Thyroid gland (tissue), 4 donors: ENCODE data around the gene SEMA7A. TPM values are rescaled to one million over a fixed set of nuclear protein-coding genes. Genes with fewer than 3 reads are reported as not detected.

ENCODE experiments used
- DNase-seq, 2 donors: peaks; one replicate each; pipeline ENCODE4 v3.0.0-alpha.2; 2019
- H3K27ac ChIP-seq, 3 donors: fragments of 200-600 bp; sonication (generic); 1 replicate in 2 of 3; 2 replicates in 1 of 3; pipeline ENCODE4 v1.5.1; 2016 to 2019; ENCODE audit warnings: mild to moderate bottlenecking in 1 of 3, moderate library complexity in 1 of 3
- H3K27me3 ChIP-seq: fragments of 200-600 bp; sonication (generic); one replicate; pipeline ENCODE4 v1.5.1; 2019
- H3K36me3 ChIP-seq, 2 donors: fragments of 200-600 bp; sonication (generic); one replicate each; pipeline ENCODE4 v1.5.1; 2016 to 2019
- H3K4me1 ChIP-seq, 2 donors: fragments of 200-600 bp; sonication (generic); one replicate each; pipeline ENCODE4 v1.5.1; 2017 to 2019
- H3K4me3 ChIP-seq, 3 donors: fragments of 200-600 bp; sonication (generic); replicated peaks in 1 of 3; 1 replicate in 2 of 3; 2 replicates in 1 of 3; pipeline ENCODE4 v1.5.1; 2016; ENCODE audit warnings: mild to moderate bottlenecking in 1 of 3
- H3K9me3 ChIP-seq: fragments of 200-600 bp; sonication (generic); one replicate; pipeline ENCODE4 v1.5.1; 2017
- POLR2A ChIP-seq, 2 donors: fragments of 450-650 bp; IDR thresholded peaks; one replicate each; pipeline ENCODE4 v1.6.1; 2017; ENCODE audit warnings: antibody characterized with exemption in 2 of 2, mild to moderate bottlenecking in 2 of 2, moderate library complexity in 1 of 2
- WGBS, 2 donors: methylation state at CpG; one replicate each; pipeline ENCODE4 v1.1.5; 2017; 5-methylcytosine and 5-hydroxymethylcytosine counted together
- intact Hi-C: fragments of 100-400 bp; cut with DNase I; formaldehyde crosslinking; loops from one replicate; pipeline ENCODE4 v1.15.1; 2023
- total RNA-seq, 4 donors: library from RNA; depleted of rRNA; stranded (reverse); fragments of >200 nt; gene quantifications; one replicate each; pipeline ENCODE4 v1.2.3, GENCODE V29; 2016
- TF ChIP-seq, protein P1 (sequence below), 6 experiments: fragments of 200-600 bp in 3 of 6; fragments of 450-650 bp in 3 of 6; sonication (generic) in 3 of 6; IDR thresholded peaks; one replicate each; pipeline ENCODE4 v1.5.1; 2016 to 2019; ENCODE audit warnings: antibody characterized with exemption in 6 of 6, mild to moderate bottlenecking in 2 of 6, inconsistent platforms in 1 of 6, moderate library complexity in 1 of 6

SEMA7A gene
- total RNA-seq, 4 donors from 2014 or later: 0.29 to 2.0 (median 1.6) TPM

DNA sequence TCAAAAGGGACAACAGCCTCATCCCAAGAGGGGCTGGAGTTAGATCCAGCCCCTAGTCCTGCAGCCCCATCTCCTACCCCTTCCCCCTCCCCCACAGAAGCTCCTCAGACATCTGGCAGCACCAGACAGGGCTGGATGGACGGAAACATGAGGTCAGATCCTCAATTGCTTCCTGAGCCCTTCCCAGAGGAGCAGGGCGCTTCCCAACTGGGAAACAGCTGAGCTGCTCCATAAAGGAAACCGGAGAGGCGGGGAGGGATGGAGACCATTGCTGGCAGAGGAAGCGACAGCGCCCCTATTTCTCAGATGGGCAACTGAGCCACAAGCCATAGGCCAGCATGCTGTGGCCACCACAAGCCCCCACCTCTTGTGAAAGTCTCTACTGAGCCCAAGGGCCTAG is 48.0 kb downstream of the SEMA7A start:
- WGBS, 2 donors: 83 to 90% methylated on average over 5 of the region's 6 CpGs
- Histone ChIP-seq H3K27me3 (no peaks in the 10 kb centered on the region), H3K27ac (peak overlapping the region in 1 of 3 donors; percentile 23), H3K4me1 (peaks cover 0 to 3% of the 10 kb centered on the region in 2 donors), H3K4me3 (no peak overlapping the region), H3K9me3 (no peaks in the 10 kb centered on the region), H3K36me3 (no peaks in the 10 kb centered on the region)
- DNase-seq: no peak
- intact Hi-C loops: loop anchor here (10.0 kb wide), 1 partner anchor 229 kb away; the partner anchor contains the start of gene CLK3
- no peak for TF ChIP-seq POLR2A (IDR thresholded peaks at IDR 0.05)
- TF ChIP-seq, protein P1, sequence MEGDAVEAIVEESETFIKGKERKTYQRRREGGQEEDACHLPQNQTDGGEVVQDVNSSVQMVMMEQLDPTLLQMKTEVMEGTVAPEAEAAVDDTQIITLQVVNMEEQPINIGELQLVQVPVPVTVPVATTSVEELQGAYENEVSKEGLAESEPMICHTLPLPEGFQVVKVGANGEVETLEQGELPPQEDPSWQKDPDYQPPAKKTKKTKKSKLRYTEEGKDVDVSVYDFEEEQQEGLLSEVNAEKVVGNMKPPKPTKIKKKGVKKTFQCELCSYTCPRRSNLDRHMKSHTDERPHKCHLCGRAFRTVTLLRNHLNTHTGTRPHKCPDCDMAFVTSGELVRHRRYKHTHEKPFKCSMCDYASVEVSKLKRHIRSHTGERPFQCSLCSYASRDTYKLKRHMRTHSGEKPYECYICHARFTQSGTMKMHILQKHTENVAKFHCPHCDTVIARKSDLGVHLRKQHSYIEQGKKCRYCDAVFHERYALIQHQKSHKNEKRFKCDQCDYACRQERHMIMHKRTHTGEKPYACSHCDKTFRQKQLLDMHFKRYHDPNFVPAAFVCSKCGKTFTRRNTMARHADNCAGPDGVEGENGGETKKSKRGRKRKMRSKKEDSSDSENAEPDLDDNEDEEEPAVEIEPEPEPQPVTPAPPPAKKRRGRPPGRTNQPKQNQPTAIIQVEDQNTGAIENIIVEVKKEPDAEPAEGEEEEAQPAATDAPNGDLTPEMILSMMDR (IDR thresholded peaks at IDR 0.05): no peak

- no peak for DNase-seq
Observed at GRCh38 chr15:74384881-74385643, 48.7 kb downstream of the SEMA7A start.

GRCh38 chr15:74384566-74384880 is 49.2 kb downstream of the SEMA7A start:
- no peak overlapping the region for H3K27ac ChIP-seq
- intact Hi-C loops: loop anchor here (10.0 kb wide), 1 partner anchor 230 kb away; the partner anchor contains the start of gene CLK3
- H3K36me3 ChIP-seq: no peaks in the 10 kb centered on the region
- H3K9me3 ChIP-seq: no peaks in the 10 kb centered on the region
- H3K4me1 ChIP-seq: peaks cover 0 to 3% of the 10 kb centered on the region in 2 donors
- H3K4me3 ChIP-seq: no peak overlapping the region
- TF ChIP-seq, protein P1 (IDR thresholded peaks at IDR 0.05): no peak
- TF ChIP-seq POLR2A (IDR thresholded peaks at IDR 0.05): no peak
- no peaks in the 10 kb centered on the region for H3K27me3 ChIP-seq
- 56% methylated on average over 3 of the region's 3 CpGs; no CpG with 5 or more reads in 1 of the 2 donors for WGBS, 2 donors
- no peak for DNase-seq

More at GRCh38 chr15:74384881-74385643, 48.7 kb downstream of the SEMA7A start:
- 65 to 66% methylated on average over 8 of the region's 8 CpGs for WGBS, 2 donors
- Histone ChIP-seq H3K36me3 (no peaks in the 10 kb centered on the region), H3K27me3 (no peaks in the 10 kb centered on the region), H3K9me3 (no peaks in the 10 kb centered on the region), H3K4me3 (no peak overlapping the region), H3K4me1 (peaks cover 0 to 3% of the 10 kb centered on the region in 2 donors), H3K27ac (peak overlapping the region in 1 of 3 donors; percentile 23)
- TF ChIP-seq, protein P1 (IDR thresholded peaks at IDR 0.05): no peak
- no peak for TF ChIP-seq POLR2A (IDR thresholded peaks at IDR 0.05)
- intact Hi-C loops: loop anchor here (10.0 kb wide), 1 partner anchor 230 kb away; the partner anchor contains the start of gene CLK3

DNA sequence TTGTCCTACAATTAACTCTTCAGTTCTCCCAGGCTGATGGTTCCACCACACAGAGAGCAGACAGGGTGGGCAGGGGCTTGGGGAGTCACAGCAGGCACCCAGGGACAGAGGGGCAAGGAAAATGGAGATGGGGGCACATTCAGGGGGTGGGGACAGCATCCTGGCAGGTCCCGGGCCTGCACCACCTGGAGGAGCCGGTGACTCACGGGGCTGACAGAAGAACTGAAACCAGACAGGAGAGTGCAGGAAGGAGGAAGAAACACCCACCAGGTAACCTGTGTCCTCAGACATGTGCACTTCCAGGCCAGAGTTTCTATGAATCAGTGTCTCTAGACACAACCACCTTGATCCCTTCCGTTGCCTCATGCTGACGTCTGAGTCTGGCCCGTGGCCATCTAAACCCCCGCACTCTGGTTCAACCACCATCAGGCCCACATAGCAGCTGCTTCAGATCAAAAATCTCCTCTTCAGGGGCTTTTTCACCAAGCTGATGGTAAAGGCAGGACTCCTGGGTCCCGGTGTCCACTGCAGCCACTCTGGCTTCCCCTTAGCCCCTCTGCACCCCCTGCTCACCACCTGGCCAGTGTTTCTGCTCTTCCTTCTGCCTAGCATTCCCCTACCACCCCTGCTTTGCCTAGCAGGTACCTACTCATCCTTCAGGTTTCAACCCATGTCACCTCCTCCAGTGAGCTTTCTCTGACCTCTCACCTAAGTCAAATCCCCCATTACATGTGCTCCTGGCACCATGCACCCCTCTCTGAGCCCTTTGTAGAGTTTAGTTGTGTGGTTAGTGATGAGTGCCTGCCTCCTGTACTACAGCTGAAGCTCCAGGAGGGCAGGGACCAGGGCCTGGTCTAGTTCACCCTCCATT is 49.8 kb downstream of the SEMA7A start:
- no peak for DNase-seq
- peaks cover 0 to 3% of the 10 kb centered on the region in 2 donors for H3K4me1 ChIP-seq
- intact Hi-C loops: loop anchor here (2.0 to 10.0 kb wide), 2 partner anchors 55 to 231 kb away; partner anchors contain the start of gene CLK3
- H3K27ac ChIP-seq: no peak overlapping the region
- H3K27me3 ChIP-seq: no peaks in the 10 kb centered on the region
- no peaks in the 10 kb centered on the region for H3K9me3 ChIP-seq
- 82 to 89% methylated on average over 7 to 8 of the region's 8 CpGs for WGBS, 2 donors
- no peak overlapping the region for H3K4me3 ChIP-seq
- no peaks in the 10 kb centered on the region for H3K36me3 ChIP-seq
- no peak for TF ChIP-seq POLR2A (IDR thresholded peaks at IDR 0.05)
- TF ChIP-seq, protein P1 (IDR thresholded peaks at IDR 0.05): no peak
